ENCODE results near the gene EXOC6B.

EXOC6B gene

GRCh38 chr2:72576459-72576858 lies 249.4 kb downstream of the EXOC6B start:
- TF ChIP-seq EP300 (IDR thresholded peaks at IDR 0.05; ENCODE audit: borderline replicate concordance) = no peak
- no peak for TF ChIP-seq CEBPB (IDR thresholded peaks at IDR 0.05)
- TF ChIP-seq, protein P1, sequence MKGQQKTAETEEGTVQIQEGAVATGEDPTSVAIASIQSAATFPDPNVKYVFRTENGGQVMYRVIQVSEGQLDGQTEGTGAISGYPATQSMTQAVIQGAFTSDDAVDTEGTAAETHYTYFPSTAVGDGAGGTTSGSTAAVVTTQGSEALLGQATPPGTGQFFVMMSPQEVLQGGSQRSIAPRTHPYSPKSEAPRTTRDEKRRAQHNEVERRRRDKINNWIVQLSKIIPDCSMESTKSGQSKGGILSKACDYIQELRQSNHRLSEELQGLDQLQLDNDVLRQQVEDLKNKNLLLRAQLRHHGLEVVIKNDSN (IDR thresholded peaks at IDR 0.05) = no peak
- TF ChIP-seq YY1 (IDR thresholded peaks at IDR 0.05; ENCODE audit: low read depth) = no peak
- TF ChIP-seq EGR1 (IDR thresholded peaks at IDR 0.05) = no peak
- no peak for TF ChIP-seq RAD21 (IDR thresholded peaks at IDR 0.05; ENCODE audit: low read depth)
- no peak for TF ChIP-seq TEAD4 (IDR thresholded peaks at IDR 0.05)
- TF ChIP-seq NFIC (IDR thresholded peaks at IDR 0.05) = no peak
- no peak for TF ChIP-seq TCF12 (IDR thresholded peaks at IDR 0.05; ENCODE audit: low read depth)
- TF ChIP-seq, protein P2, sequence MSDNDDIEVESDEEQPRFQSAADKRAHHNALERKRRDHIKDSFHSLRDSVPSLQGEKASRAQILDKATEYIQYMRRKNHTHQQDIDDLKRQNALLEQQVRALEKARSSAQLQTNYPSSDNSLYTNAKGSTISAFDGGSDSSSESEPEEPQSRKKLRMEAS (IDR thresholded peaks at IDR 0.05) = no peak
- TF ChIP-seq FOXM1 (IDR thresholded peaks at IDR 0.05; ENCODE audit: borderline replicate concordance, low read depth) = no peak
- TF ChIP-seq, protein P3, sequence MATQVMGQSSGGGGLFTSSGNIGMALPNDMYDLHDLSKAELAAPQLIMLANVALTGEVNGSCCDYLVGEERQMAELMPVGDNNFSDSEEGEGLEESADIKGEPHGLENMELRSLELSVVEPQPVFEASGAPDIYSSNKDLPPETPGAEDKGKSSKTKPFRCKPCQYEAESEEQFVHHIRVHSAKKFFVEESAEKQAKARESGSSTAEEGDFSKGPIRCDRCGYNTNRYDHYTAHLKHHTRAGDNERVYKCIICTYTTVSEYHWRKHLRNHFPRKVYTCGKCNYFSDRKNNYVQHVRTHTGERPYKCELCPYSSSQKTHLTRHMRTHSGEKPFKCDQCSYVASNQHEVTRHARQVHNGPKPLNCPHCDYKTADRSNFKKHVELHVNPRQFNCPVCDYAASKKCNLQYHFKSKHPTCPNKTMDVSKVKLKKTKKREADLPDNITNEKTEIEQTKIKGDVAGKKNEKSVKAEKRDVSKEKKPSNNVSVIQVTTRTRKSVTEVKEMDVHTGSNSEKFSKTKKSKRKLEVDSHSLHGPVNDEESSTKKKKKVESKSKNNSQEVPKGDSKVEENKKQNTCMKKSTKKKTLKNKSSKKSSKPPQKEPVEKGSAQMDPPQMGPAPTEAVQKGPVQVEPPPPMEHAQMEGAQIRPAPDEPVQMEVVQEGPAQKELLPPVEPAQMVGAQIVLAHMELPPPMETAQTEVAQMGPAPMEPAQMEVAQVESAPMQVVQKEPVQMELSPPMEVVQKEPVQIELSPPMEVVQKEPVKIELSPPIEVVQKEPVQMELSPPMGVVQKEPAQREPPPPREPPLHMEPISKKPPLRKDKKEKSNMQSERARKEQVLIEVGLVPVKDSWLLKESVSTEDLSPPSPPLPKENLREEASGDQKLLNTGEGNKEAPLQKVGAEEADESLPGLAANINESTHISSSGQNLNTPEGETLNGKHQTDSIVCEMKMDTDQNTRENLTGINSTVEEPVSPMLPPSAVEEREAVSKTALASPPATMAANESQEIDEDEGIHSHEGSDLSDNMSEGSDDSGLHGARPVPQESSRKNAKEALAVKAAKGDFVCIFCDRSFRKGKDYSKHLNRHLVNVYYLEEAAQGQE (IDR thresholded peaks at IDR 0.05; ENCODE audit: low read depth) = no peak
- no peak for TF ChIP-seq CREB1 (IDR thresholded peaks at IDR 0.05; ENCODE audit: low read depth)
- no peak for TF ChIP-seq ZBTB7A (IDR thresholded peaks at IDR 0.05; ENCODE audit: low read depth)
- no peak for TF ChIP-seq TAF1 (IDR thresholded peaks at IDR 0.05; ENCODE audit: low read depth)

- TF ChIP-seq TCF12 (IDR thresholded peaks at IDR 0.05; ENCODE audit: low read depth) (no peak), NFIC (IDR thresholded peaks at IDR 0.05) (no peak), ZBTB7A (IDR thresholded peaks at IDR 0.05; ENCODE audit: low read depth) (no peak), FOXM1 (IDR thresholded peaks at IDR 0.05; ENCODE audit: borderline replicate concordance, low read depth) (no peak), CEBPB (IDR thresholded peaks at IDR 0.05) (no peak), TAF1 (IDR thresholded peaks at IDR 0.05; ENCODE audit: low read depth) (no peak), YY1 (IDR thresholded peaks at IDR 0.05; ENCODE audit: low read depth) (no peak), EGR1 (IDR thresholded peaks at IDR 0.05) (no peak), EP300 (IDR thresholded peaks at IDR 0.05; ENCODE audit: borderline replicate concordance) (no peak), CREB1 (IDR thresholded peaks at IDR 0.05; ENCODE audit: low read depth) (no peak), RAD21 (IDR thresholded peaks at IDR 0.05; ENCODE audit: low read depth) (no peak), TEAD4 (IDR thresholded peaks at IDR 0.05) (no peak)
- TF ChIP-seq, protein P3 (IDR thresholded peaks at IDR 0.05; ENCODE audit: low read depth) = no peak
- TF ChIP-seq, protein P1 (IDR thresholded peaks at IDR 0.05) = no peak
- TF ChIP-seq, protein P2 (IDR thresholded peaks at IDR 0.05) = no peak
Measured at GRCh38 chr2:72574886-72575285, 250.9 kb downstream of the EXOC6B start.

- no peak for TF ChIP-seq CEBPB (IDR thresholded peaks at IDR 0.05)
- TF ChIP-seq, protein P2 (IDR thresholded peaks at IDR 0.05) = no peak
- TF ChIP-seq, protein P1 (IDR thresholded peaks at IDR 0.05) = no peak
- TF ChIP-seq CREB1 (IDR thresholded peaks at IDR 0.05; ENCODE audit: low read depth) = no peak
- TF ChIP-seq EP300 (IDR thresholded peaks at IDR 0.05; ENCODE audit: borderline replicate concordance) = no peak
- no peak for TF ChIP-seq YY1 (IDR thresholded peaks at IDR 0.05; ENCODE audit: low read depth)
- TF ChIP-seq FOXM1 (IDR thresholded peaks at IDR 0.05; ENCODE audit: borderline replicate concordance, low read depth) = no peak
- TF ChIP-seq TCF12 (IDR thresholded peaks at IDR 0.05; ENCODE audit: low read depth) = no peak
- TF ChIP-seq TEAD4 (IDR thresholded peaks at IDR 0.05) = no peak
Measured at GRCh38 chr2:72573232-72573631, 252.6 kb downstream of the EXOC6B start.

DNA sequence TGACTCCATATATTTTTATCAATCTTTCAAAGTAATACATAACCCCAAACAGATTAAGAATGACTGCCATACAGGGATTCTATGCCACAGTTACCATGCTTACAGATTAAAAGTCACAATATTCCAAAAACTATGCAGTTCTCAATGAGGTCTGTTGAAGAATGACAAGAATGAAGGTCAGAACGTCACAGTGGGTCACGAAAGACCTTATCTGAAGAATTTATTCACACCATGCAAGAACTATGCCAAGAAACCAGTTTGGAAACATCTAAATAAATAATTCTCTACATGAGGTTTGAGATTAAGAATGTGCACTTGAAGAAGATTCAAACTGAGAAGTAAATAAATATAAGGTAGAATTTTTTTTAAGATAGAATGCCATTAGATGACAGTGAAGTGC lies 253.3 kb downstream of the EXOC6B start:
- no peak for TF ChIP-seq CREB1 (IDR thresholded peaks at IDR 0.05; ENCODE audit: low read depth)
- TF ChIP-seq CEBPB (IDR thresholded peaks at IDR 0.05) = no peak
- TF ChIP-seq, protein P2 (IDR thresholded peaks at IDR 0.05) = no peak

- TF ChIP-seq, protein P3 (IDR thresholded peaks at IDR 0.05; ENCODE audit: low read depth) = no peak
- no peak for TF ChIP-seq YY1 (IDR thresholded peaks at IDR 0.05; ENCODE audit: low read depth)
- TF ChIP-seq TEAD4 (IDR thresholded peaks at IDR 0.05) = no peak
- no peak for TF ChIP-seq ZBTB7A (IDR thresholded peaks at IDR 0.05; ENCODE audit: low read depth)
- TF ChIP-seq NFIC (IDR thresholded peaks at IDR 0.05) = no peak
- no peak for TF ChIP-seq EP300 (IDR thresholded peaks at IDR 0.05; ENCODE audit: borderline replicate concordance)
- no peak for TF ChIP-seq CEBPB (IDR thresholded peaks at IDR 0.05)
- no peak for TF ChIP-seq RAD21 (IDR thresholded peaks at IDR 0.05; ENCODE audit: low read depth)
- TF ChIP-seq EGR1 (IDR thresholded peaks at IDR 0.05) = no peak
Measured at GRCh38 chr2:72570413-72570812, 255.4 kb downstream of the EXOC6B start.
